ENCODE data around the gene RBMS2. TPM values are rescaled to one million over a fixed set of nuclear protein-coding genes. Genes with fewer than 3 reads are reported as not detected.
A peak's percentile ranks its signal among the peaks of the same experiment; 100 is the strongest.
"Not testable (repeated sequence)": the region's sequence is repeated elsewhere in the genome, so short reads cannot be mapped to it uniquely, and the experiment has no call there.

Gene RBMS2
- total RNA-seq (2014; rRNA removed; shearing (Covaris generic)): 7.1 and 7.7 TPM in 2 replicates

DNA sequence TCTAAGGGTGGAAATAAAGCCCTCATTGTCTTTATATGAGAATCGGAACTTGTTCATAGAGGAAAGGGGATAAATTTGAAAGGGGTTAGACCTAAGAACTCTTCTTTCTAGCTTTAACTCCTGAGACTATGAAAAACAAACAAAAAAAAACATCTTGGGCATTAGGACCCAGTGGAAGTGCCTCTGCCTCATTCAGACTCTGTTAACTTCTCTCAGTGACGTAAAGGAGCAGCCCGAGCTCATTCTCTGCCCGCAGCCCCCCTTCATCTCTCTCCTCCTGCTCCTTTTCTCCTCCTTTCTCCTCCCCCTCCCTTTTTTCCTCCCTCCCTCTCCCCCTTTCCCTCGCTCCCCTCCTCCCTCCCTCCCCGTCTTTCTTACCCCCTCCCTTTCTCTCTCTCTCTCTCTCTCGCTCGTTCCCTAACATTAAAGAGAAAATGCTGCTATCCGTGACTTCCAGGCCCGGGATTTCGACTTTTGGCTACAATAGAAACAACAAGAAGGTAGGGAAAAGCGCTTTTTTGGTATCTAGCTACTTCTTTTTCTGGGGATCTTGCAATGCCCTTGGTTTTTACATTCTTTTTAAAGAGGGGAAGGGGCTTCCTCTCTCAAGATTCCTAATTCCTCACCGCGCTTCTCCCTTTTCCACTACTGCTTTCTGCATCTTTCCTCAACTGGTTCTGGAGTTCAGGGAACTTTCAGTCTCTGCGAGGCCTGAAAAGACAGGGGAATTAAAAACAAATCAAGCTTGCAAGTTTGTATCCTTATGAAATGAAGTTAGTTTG lies at the start of gene RBMS2:
Gene RBMS2, plus strand, starts transcription at position 231 of the 782 bp plus-strand sequence. Its CDS starts 204 bp downstream, at position 435.
- peak; percentile 85 for DNase-seq (ENCODE audit: low spot score)

GRCh38 chr12:56474389-56474788 lies 47.2 kb upstream of the RBMS2 start:
- no peak for DNase-seq (ENCODE audit: low spot score)

DNA sequence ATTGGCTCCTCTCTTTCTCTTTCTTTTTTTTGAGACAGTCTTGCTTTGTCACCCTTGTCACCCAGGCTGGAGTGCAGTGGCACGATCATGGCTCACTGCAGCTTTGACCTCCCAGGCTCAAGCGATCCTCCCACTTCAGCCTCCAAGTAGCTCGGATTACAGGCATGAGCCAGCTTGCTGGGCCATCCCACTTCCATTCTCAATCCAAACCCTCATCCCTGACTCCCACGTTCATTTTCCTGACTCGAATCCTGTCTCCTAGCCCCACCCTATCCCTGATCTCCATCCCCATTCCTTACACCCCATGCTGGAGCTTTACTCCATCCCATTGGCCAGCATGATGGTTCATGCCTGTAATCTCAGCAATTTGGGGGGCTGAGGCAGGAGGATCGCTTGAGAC lies 45.5 kb upstream of the RBMS2 start:
- no peak for DNase-seq (ENCODE audit: low spot score)

DNA sequence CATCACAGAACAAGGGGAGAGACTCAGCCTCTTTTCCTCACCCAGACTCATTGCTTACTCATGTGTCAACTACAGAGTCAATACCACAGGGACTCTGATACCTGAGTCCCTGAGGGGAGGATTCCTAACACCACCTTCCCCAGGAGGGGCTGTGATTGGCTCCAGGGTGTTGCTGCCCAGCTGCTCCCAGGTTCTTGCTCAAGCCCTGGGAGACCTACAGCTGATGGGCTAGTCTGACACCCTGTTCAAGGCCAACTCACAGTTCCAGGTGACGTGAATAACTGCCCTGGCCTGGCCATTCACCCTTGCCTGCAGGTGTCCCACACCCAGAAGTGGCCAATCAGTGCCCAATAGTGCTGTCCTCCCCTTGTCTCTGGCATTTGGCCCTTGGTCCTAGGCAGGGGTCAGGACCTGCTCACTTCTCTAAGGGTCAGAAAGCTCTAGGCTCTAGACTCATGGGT lies 44.6 kb upstream of the RBMS2 start:
- no peak for DNase-seq (ENCODE audit: low spot score)

- DNase-seq (ENCODE audit: low spot score): no peak
Observed at GRCh38 chr12:56477521-56478225, 43.9 kb upstream of the RBMS2 start.

- no peak for DNase-seq (ENCODE audit: low spot score)
Observed at GRCh38 chr12:56479625-56480024, 42.0 kb upstream of the RBMS2 start.

GRCh38 chr12:56484566-56484965 lies 37.1 kb upstream of the RBMS2 start:
- no peak for DNase-seq (ENCODE audit: low spot score)

DNA sequence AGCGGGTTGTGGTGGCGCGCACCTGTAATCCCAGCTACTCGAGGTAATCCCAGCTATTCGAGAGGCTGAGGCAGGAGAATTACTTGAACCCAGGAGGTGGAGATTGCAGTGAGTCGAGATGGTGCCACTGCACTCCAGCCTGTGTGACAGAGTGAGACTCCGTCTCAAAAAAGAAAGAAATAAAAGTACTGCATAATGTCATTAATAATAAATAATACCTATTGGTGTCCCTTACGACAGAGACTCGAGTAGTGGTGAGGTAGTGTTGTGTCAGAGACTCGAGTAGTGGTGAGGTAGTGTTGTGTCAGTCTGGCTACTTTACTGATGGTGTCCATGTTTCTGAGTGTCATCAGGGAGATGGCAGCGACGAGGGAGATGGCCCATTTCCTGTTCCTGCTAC lies 34.9 kb upstream of the RBMS2 start:
- no peak for DNase-seq (ENCODE audit: low spot score)

GRCh38 chr12:56487448-56488040 lies 34.1 kb upstream of the RBMS2 start:
- DNase-seq (ENCODE audit: low spot score): peak; percentile 54

GRCh38 chr12:56488041-56488955 lies 33.3 kb upstream of the RBMS2 start, which contains the start of gene GLS2:
Gene GLS2 (minus strand): TSS chr12:56488161. CDS start chr12:56488118, 43 bp downstream.
- peak; percentile 82 for DNase-seq (ENCODE audit: low spot score)

GRCh38 chr12:56490360-56490759 lies 31.3 kb upstream of the RBMS2 start:
- DNase-seq (ENCODE audit: low spot score): no peak

GRCh38 chr12:56493409-56494105 lies 28.1 kb upstream of the RBMS2 start:
- not testable (repeated sequence) for DNase-seq (ENCODE audit: low spot score)

DNA sequence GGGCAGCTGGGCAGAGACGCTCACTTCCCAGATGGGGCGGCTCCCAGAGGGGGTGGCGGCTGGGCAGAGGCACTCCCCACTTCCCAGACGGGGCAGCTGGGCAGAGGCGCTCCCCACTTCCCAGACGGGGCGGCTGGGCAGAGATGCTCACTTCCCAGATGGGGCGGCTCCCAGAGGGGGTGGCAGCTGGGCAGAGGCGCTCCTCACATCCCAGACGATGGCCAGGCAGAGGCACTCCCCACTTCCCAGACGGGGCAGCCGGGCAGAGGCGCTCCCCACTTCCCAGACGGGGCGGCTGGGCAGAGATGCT lies 27.6 kb upstream of the RBMS2 start:
- not testable (repeated sequence) for DNase-seq (ENCODE audit: low spot score)

DNA sequence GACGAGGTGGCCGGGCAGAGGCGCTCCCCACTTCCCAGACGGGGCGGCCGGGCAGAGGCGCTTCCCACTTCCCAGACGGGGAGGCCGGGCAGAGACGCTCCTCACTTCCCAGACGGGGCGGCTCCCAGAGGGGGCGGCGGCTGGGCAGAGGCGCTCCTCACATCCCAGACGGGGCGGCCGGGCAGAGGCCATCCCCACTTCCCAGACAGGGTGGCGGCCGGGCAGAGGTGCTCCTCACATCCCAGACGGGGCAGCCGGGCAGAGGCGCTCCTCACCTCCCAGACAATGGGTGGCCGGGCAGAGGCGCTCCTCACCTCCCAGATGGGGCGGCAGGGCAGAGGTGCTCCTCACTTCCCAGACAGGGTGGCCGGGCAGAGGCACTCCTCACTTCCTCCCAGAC lies 27.1 kb upstream of the RBMS2 start:
- DNase-seq (ENCODE audit: low spot score): not testable (repeated sequence)

- DNase-seq (ENCODE audit: low spot score): not testable (repeated sequence)
Observed at GRCh38 chr12:56496704-56497103, 24.9 kb upstream of the RBMS2 start.

DNA sequence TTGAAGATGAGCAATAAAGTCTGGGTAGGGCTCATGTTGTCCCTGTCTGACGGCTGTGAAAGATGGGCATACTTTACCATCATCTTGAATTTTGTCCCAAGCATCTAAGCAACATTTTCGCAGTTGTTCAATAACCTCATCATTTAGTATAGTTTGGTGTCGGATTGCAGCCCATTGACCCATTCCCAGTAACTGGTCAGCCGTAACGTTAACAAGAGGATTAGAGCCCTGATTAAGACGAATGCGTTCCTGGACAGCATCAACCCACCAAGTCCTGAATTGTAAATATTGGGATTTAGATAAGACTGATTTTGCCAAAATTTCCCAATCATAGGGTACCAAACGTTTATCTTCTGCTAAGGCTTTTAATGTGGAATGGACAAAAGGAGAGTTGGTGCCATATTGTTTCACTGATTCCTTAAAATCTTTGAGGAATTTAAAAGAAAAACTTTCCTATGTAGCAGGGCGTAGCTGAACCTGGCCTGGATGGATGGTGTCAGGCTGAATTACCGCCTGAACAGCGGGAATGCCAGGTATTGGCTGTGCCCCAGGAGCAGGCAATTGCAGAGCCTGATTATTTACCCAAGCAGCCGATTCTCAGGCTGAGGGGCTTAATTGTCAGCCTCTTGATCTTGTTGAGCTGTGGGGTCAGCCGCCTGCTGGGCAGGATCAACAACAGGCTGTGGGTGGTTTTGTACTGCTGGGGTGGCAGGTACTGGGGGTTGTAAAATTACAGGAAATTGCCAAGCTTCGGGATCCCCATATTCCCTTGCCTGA lies 23.3 kb upstream of the RBMS2 start:
- DNase-seq (ENCODE audit: low spot score): not testable (repeated sequence)

DNA sequence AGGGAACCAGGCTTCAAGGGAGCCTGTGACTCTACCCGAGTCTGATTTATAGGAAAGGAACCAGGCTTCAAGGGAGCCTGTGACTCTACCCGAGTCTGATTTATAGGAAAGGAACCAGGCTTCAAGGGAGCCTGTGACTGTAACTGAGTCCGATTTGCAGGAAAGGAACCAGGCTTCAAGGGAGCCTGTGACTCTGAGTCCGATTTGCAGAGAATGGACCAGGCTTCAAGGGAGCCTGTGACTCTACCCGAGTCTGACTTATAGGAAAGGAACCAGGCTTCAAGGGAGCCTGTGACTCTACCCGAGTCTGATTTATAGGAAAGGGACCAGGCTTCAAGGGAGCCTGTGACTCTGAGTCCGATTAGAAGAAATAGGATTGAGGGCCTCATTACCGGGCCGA lies 22.2 kb upstream of the RBMS2 start:
- DNase-seq (ENCODE audit: low spot score): not testable (repeated sequence)

DNA sequence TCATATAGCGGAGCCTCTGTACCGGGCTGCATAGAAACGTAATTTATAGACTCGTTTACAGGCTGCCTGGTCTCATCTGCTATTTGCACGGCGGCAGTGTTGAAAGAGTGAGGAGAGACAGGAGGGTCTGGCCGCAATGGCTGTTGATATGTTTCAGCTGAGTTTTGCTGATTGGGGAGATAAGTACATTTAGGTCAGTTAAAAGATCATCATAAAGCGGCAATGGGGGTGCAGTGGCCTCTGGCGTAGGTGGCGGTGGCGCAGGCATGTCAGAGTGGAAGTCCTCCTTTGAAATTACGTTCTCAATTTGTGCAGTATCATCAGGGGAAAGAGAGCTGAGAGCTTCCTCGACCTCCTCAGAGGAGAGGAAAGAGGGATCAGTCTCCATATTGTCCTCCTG lies 21.7 kb upstream of the RBMS2 start:
- DNase-seq (ENCODE audit: low spot score): not testable (repeated sequence)

GRCh38 chr12:56510786-56511185 lies 10.8 kb upstream of the RBMS2 start:
- no peak for DNase-seq (ENCODE audit: low spot score)

- DNase-seq (ENCODE audit: low spot score): not testable (repeated sequence)
Observed at GRCh38 chr12:56514014-56514318, 7.7 kb upstream of the RBMS2 start.
